Caco-2 (cell line): ENCODE results near the gene INO80. TPM values are rescaled to one million over a fixed set of nuclear protein-coding genes. Genes with fewer than 3 reads are reported as not detected.
"Not testable (repeated sequence)": the region's sequence is repeated elsewhere in the genome, so short reads cannot be mapped to it uniquely, and the experiment has no call there.

Experiments
- BruUV-seq: library from RNA; stranded (reverse); fragments of 400-500 nt; replicated peaks from 2 replicates; lab custom pipeline; 2021; lab: Mats Ljungman, UMichigan
- CTCF ChIA-PET: fragments of 300-600 bp; sonication (Branson Sonifier 250); formaldehyde crosslinking; loops from one replicate; lab custom pipeline; 2022; ENCODE audit warnings: antibody characterized with exemption; lab: Charles Lee
- POLR2A ChIA-PET: fragments of 300-600 bp; sonication (Branson Sonifier 250); formaldehyde crosslinking; loops from one replicate; lab custom pipeline; 2022; ENCODE audit warnings: antibody characterized with exemption; lab: Charles Lee
- DNase-seq, 2 experiments: peaks; one replicate each; pipeline versions ENCODE4 v3.0.0 to v3.0.0-alpha.2; 2020 to 2022
- H3K27me3 ChIP-seq: replicated peaks from 2 replicates; pipeline ENCODE4 v1.6.0; 2011; ENCODE audit warnings: low read length; ENCODE audit not compliant: control insufficient read depth, insufficient read depth
- H3K36me3 ChIP-seq: 2 replicates; pipeline ENCODE4 v1.5.1; 2011; ENCODE audit warnings: low read length; ENCODE audit not compliant: control insufficient read depth, insufficient read depth
- H3K4me1 ChIP-seq: fragments of 250-450 bp; sonication (Bioruptor Pico); 2 replicates; pipeline ENCODE4 v1.5.1; 2020; ENCODE audit warnings: mild to moderate bottlenecking
- H3K4me3 ChIP-seq: 2 replicates; pipeline ENCODE4 v1.5.1; 2011; ENCODE audit warnings: low read depth, mild to moderate bottlenecking, control low read depth, low read length
- H3K9me3 ChIP-seq: fragments of 250-450 bp; sonication (Bioruptor Pico); 2 replicates; pipeline ENCODE4 v1.5.1; 2020; ENCODE audit warnings: mild to moderate bottlenecking, moderate library complexity
- H3K27ac Mint-ChIP-seq: one replicate; pipeline ENCODE4 v1.8.0; 2022; ENCODE audit warnings: mixed read lengths; ENCODE audit not compliant: unreplicated experiment
- H3K27me3 Mint-ChIP-seq: one replicate; pipeline ENCODE4 v1.8.0; 2022; ENCODE audit warnings: mixed read lengths; ENCODE audit not compliant: insufficient read depth, unreplicated experiment
- H3K36me3 Mint-ChIP-seq: one replicate; pipeline ENCODE4 v1.8.0; 2022; ENCODE audit warnings: mild to moderate bottlenecking, mixed read lengths; ENCODE audit not compliant: insufficient read depth, unreplicated experiment
- H3K4me1 Mint-ChIP-seq: one replicate; pipeline ENCODE4 v1.8.0; 2022; ENCODE audit warnings: low read depth, mixed read lengths; ENCODE audit not compliant: unreplicated experiment
- H3K4me3 Mint-ChIP-seq: one replicate; pipeline ENCODE4 v1.8.0; 2022; ENCODE audit warnings: mild to moderate bottlenecking, moderate library complexity, mixed read lengths; ENCODE audit not compliant: unreplicated experiment
- H3K9me3 Mint-ChIP-seq: one replicate; pipeline ENCODE4 v1.8.0; 2022; ENCODE audit warnings: mixed read lengths; ENCODE audit not compliant: unreplicated experiment
- intact Hi-C: fragments of 100-400 bp; cut with micrococcal nuclease; formaldehyde crosslinking; loops from one replicate; pipeline ENCODE4 v1.10.0; 2022; ENCODE audit not compliant: unreplicated experiment
- total RNA-seq: library from RNA; stranded (reverse); gene quantifications from 2 replicates; pipeline ENCODE4 v1.2.3, GENCODE V29; 2022
- TF ChIP-seq, protein P1 (sequence below), 2 experiments: fragments of 200-600 bp in 1 of 2; IDR thresholded peaks; 1 replicate in 1 of 2; 2 replicates in 1 of 2; pipeline versions ENCODE4 v1.5.1 to v1.8.0; 2011 to 2022; ENCODE audit warnings: antibody characterized with exemption in 1 of 2, control low read depth in 1 of 2, inconsistent platforms in 1 of 2, low read depth in 1 of 2, low read length in 1 of 2, mild to moderate bottlenecking in 1 of 2, moderate library complexity in 1 of 2; ENCODE audit not compliant: insufficient read depth in 1 of 2, severe bottlenecking in 1 of 2, unreplicated experiment in 1 of 2

INO80 gene
- total RNA-seq, 1 experiment from 2014 or later = 24.4 TPM

DNA sequence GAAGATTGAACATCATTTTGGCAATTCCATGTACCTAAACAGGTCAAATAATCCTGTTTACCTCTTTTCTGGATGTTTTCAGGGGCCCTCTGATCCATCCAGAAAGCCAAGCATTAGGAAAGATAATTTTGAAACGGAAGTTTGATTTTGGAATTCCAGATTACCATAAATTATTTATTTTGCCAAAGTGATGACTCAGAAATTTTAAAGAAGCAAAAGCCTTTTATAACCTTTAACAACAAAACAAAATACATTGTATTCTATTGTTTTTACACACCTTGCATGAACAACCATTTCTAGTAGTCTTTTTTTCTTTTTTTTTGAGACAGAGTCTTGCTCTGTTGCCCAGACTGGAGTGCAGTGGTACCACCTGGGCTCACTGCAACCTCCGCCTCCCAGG lies 32.0 kb upstream of the INO80 start:
- H3K4me1 ChIP-seq = no peaks in the 10 kb centered on the region
- intact Hi-C loops = no loop called here
- TF ChIP-seq, protein P1, sequence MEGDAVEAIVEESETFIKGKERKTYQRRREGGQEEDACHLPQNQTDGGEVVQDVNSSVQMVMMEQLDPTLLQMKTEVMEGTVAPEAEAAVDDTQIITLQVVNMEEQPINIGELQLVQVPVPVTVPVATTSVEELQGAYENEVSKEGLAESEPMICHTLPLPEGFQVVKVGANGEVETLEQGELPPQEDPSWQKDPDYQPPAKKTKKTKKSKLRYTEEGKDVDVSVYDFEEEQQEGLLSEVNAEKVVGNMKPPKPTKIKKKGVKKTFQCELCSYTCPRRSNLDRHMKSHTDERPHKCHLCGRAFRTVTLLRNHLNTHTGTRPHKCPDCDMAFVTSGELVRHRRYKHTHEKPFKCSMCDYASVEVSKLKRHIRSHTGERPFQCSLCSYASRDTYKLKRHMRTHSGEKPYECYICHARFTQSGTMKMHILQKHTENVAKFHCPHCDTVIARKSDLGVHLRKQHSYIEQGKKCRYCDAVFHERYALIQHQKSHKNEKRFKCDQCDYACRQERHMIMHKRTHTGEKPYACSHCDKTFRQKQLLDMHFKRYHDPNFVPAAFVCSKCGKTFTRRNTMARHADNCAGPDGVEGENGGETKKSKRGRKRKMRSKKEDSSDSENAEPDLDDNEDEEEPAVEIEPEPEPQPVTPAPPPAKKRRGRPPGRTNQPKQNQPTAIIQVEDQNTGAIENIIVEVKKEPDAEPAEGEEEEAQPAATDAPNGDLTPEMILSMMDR (IDR thresholded peaks at IDR 0.05; ENCODE audit: insufficient read depth in 1 of 2, low read depth in 1 of 2, low read length in 1 of 2, severe bottlenecking in 1 of 2, unreplicated experiment in 1 of 2) = no peak
- no peak for DNase-seq
- H3K27me3 ChIP-seq = no peaks in the 10 kb centered on the region
- no peaks in the 10 kb centered on the region for H3K9me3 ChIP-seq
- H3K4me3 ChIP-seq = no peak overlapping the region
- BruUV-seq = no TSS peak
- Mint-ChIP-seq H3K27ac (no peak overlapping the region), H3K27me3 (no peaks in the 10 kb centered on the region), H3K4me3 (no peak overlapping the region), H3K4me1 (no peaks in the 10 kb centered on the region), H3K9me3 (no peaks in the 10 kb centered on the region), H3K36me3 (peaks cover 2% of the 10 kb centered on the region)
- CTCF ChIA-PET = no interaction called here
- no peaks in the 10 kb centered on the region for H3K36me3 ChIP-seq
- POLR2A ChIA-PET = no interaction called here

DNA sequence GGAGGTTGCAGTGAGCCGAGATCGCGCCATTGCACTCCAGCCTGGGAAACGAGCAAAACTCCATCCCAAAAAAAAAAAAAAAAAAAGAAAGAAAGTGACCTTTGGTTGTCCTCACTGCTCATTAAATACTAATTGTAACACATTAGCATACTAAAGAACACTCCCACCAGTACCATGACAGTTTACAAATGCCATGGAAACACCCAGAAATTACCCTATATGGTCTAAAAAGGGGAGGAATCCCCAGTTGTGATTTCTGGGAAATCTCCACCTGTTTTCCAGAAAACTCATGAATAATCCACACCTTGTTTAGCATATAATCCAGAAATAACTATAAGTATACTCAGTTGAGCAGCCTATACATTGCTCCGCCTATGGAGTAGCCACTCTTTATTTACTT lies 23.5 kb upstream of the INO80 start:
- no peak overlapping the region for H3K4me3 Mint-ChIP-seq
- H3K36me3 Mint-ChIP-seq = peaks cover 8% of the 10 kb centered on the region
- Histone ChIP-seq H3K27me3 (no peaks in the 10 kb centered on the region), H3K36me3 (no peaks in the 10 kb centered on the region), H3K4me1 (peaks cover 11% of the 10 kb centered on the region), H3K9me3 (no peaks in the 10 kb centered on the region; the same call in 1 of the 2 replicates), H3K4me3 (no peak overlapping the region)
- no peak overlapping the region for H3K27ac Mint-ChIP-seq
- no peaks in the 10 kb centered on the region for H3K4me1 Mint-ChIP-seq
- TF ChIP-seq, protein P1 (IDR thresholded peaks at IDR 0.05; ENCODE audit: insufficient read depth in 1 of 2, low read depth in 1 of 2, low read length in 1 of 2, severe bottlenecking in 1 of 2, unreplicated experiment in 1 of 2) = no peak
- no peaks in the 10 kb centered on the region for H3K27me3 Mint-ChIP-seq
- ChIA-PET POLR2A (no interaction called here), CTCF (interaction anchor here (0.7 kb wide), 2 partner anchors 155 to 231 kb away, joined by 3 to 4 read pairs; no protein-coding TSS in a partner anchor)
- no peak for DNase-seq
- intact Hi-C loops = no loop called here
- H3K9me3 Mint-ChIP-seq = no peaks in the 10 kb centered on the region
- no TSS peak for BruUV-seq

DNA sequence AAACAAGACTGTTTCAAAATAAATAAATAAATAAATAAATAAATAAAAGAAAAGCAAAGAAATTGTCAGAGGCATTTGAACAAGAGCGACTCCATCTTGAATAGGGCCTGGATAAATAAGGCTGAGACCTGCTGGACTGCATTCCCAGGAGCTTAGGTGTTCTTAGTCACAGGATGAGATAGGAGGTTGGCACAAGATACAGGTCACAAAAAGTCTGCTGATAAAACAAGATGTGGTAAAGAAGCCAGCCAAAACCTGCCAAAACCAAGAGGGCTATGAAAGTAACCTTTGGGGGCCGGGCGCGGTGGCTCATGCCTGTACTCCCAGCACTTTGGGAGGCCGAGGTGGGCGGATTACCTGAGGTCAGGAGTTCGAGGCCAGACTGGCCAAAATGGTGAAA lies 23.0 kb upstream of the INO80 start:
- H3K4me3 Mint-ChIP-seq, H3K27ac Mint-ChIP-seq, H3K4me1 Mint-ChIP-seq, H3K36me3 Mint-ChIP-seq, BruUV-seq, H3K9me3 ChIP-seq, H3K27me3 ChIP-seq, H3K4me3 ChIP-seq, H3K27me3 Mint-ChIP-seq, H3K9me3 Mint-ChIP-seq, H3K36me3 ChIP-seq, POLR2A ChIA-PET, intact Hi-C loops: not testable (repeated sequence)
- DNase-seq = peak; percentile 40 to 47
- H3K4me1 ChIP-seq = peaks cover 11% of the 10 kb centered on the region
- CTCF ChIA-PET = interaction anchor here (0.7 kb wide), 1 partner anchor 155 kb away, joined by 4 read pairs; no protein-coding TSS in a partner anchor

DNA sequence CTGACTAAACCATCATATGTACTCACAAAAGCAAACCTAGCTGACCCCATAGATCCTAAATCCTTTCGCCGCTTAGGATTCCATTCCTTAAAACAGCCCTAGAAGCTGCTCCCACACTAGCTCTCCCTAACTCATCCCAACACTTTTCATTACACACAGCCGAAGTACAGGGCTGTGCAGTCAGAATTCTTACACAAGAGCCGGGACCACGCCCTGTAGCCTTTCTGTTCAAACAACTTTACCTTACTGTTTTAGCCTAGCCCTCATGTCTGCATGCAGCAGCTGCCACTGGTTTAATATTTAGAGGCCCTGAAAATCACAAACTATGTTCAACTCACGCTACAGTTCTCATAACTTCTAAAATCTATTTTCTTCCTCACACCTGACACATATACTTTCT lies 19.5 kb upstream of the INO80 start:
- H3K4me3 ChIP-seq, CTCF ChIA-PET, H3K9me3 ChIP-seq, H3K36me3 Mint-ChIP-seq, H3K27ac Mint-ChIP-seq, H3K9me3 Mint-ChIP-seq, H3K36me3 ChIP-seq, POLR2A ChIA-PET, intact Hi-C loops, H3K27me3 Mint-ChIP-seq, H3K27me3 ChIP-seq, DNase-seq, BruUV-seq, H3K4me1 Mint-ChIP-seq, H3K4me3 Mint-ChIP-seq: not testable (repeated sequence)
- peaks cover 11% of the 10 kb centered on the region for H3K4me1 ChIP-seq
